SK-N-SH treated with all-trans-retinoic acid at 6 μM for 48 hours (cell line): Measurements from ENCODE around the gene PERM1.
A peak's percentile ranks its signal among the peaks of the same experiment; 100 is the strongest.
"Not testable (repeated sequence)": the region's sequence is repeated elsewhere in the genome, so short reads cannot be mapped to it uniquely, and the experiment has no call there.

ENCODE experiments used
- ATAC-seq: fragments of 200-7000 bp; cut with Tn5 transposase; 3 replicates; pipeline ENCODE4 v1.9.1; 2020; ENCODE audit warnings: mild to moderate bottlenecking, moderate library complexity
- ARNTL ChIP-seq: fragments of 450-650 bp; formaldehyde crosslinking; IDR thresholded peaks from 2 replicates; pipeline ENCODE4 v1.5.0; 2020; ENCODE audit warnings: low read depth, mild to moderate bottlenecking, moderate library complexity, borderline replicate concordance
- BACH2 ChIP-seq: fragments of 250-450 bp; sonication (Bioruptor Pico); IDR thresholded peaks from 2 replicates; pipeline ENCODE4 v1.9.0; 2021; ENCODE audit warnings: mild to moderate bottlenecking, borderline replicate concordance
- CREB5 ChIP-seq: fragments of 250-450 bp; sonication (Bioruptor Pico); IDR thresholded peaks from 2 replicates; pipeline ENCODE4 v1.5.1; 2020; ENCODE audit warnings: low read depth, mild to moderate bottlenecking, moderate library complexity
- CSRNP3 ChIP-seq: fragments of 250-450 bp; sonication (Bioruptor Pico); IDR thresholded peaks from 2 replicates; pipeline ENCODE4 v1.5.1; 2021; ENCODE audit warnings: mild to moderate bottlenecking, moderate library complexity
- GLIS3 ChIP-seq: fragments of 250-450 bp; sonication (Bioruptor Pico); IDR thresholded peaks from 2 replicates; pipeline ENCODE4 v1.5.0; 2020; ENCODE audit warnings: mild to moderate bottlenecking, moderate library complexity
- ISL1 ChIP-seq: fragments of 250-450 bp; sonication (Bioruptor Pico); IDR thresholded peaks from 2 replicates; pipeline ENCODE4 v2.1.2; 2022; ENCODE audit warnings: mild to moderate bottlenecking, moderate library complexity
- OSR1 ChIP-seq: fragments of 250-450 bp; sonication (Bioruptor Pico); IDR thresholded peaks from 2 replicates; pipeline ENCODE4 v1.8.0; 2022; ENCODE audit warnings: moderate library complexity, mild to moderate bottlenecking, inconsistent platforms
- PATZ1 ChIP-seq: fragments of 250-450 bp; sonication (Bioruptor Pico); IDR thresholded peaks from 2 replicates; pipeline ENCODE4 v1.8.0; 2020; ENCODE audit warnings: mild to moderate bottlenecking, moderate library complexity, borderline replicate concordance
- PPARA ChIP-seq: fragments of 250-450 bp; sonication (Bioruptor Pico); IDR thresholded peaks from 2 replicates; pipeline ENCODE4 v1.5.0; 2020; ENCODE audit warnings: mild to moderate bottlenecking, borderline replicate concordance
- SNAI2 ChIP-seq: fragments of 250-450 bp; sonication (Bioruptor Pico); IDR thresholded peaks from 2 replicates; pipeline ENCODE4 v1.5.0; 2020; ENCODE audit warnings: mild to moderate bottlenecking, moderate library complexity
- TCF4 ChIP-seq: fragments of 250-450 bp; sonication (Bioruptor Pico); IDR thresholded peaks from 2 replicates; pipeline ENCODE4 v1.8.0; 2021; ENCODE audit warnings: mild to moderate bottlenecking, moderate library complexity, borderline replicate concordance
- TOX ChIP-seq: fragments of 250-450 bp; sonication (Bioruptor Pico); IDR thresholded peaks from 2 replicates; pipeline ENCODE4 v1.8.0; 2021; ENCODE audit warnings: mild to moderate bottlenecking, moderate library complexity, borderline replicate concordance
- ZNF565 ChIP-seq: fragments of 450-650 bp; formaldehyde crosslinking; conservative IDR thresholded peaks from 2 replicates; pipeline ENCODE4 v1.5.0; 2020; ENCODE audit warnings: low read depth, mild to moderate bottlenecking, moderate library complexity
- ZNF70 ChIP-seq: fragments of 450-650 bp; formaldehyde crosslinking; IDR thresholded peaks from 2 replicates; pipeline ENCODE4 v1.5.0; 2020; ENCODE audit warnings: mild to moderate bottlenecking, moderate library complexity
- ZNF8 ChIP-seq: fragments of 450-650 bp; formaldehyde crosslinking; IDR thresholded peaks from 2 replicates; pipeline ENCODE4 v1.5.0; 2020; ENCODE audit warnings: mild to moderate bottlenecking, moderate library complexity
- TF ChIP-seq, protein P1 (sequence below): fragments of 250-450 bp; sonication (Bioruptor Pico); IDR thresholded peaks from 2 replicates; pipeline ENCODE4 v1.8.0; 2021; ENCODE audit warnings: low read depth, mild to moderate bottlenecking, moderate library complexity, borderline replicate concordance

The PERM1 gene

DNA sequence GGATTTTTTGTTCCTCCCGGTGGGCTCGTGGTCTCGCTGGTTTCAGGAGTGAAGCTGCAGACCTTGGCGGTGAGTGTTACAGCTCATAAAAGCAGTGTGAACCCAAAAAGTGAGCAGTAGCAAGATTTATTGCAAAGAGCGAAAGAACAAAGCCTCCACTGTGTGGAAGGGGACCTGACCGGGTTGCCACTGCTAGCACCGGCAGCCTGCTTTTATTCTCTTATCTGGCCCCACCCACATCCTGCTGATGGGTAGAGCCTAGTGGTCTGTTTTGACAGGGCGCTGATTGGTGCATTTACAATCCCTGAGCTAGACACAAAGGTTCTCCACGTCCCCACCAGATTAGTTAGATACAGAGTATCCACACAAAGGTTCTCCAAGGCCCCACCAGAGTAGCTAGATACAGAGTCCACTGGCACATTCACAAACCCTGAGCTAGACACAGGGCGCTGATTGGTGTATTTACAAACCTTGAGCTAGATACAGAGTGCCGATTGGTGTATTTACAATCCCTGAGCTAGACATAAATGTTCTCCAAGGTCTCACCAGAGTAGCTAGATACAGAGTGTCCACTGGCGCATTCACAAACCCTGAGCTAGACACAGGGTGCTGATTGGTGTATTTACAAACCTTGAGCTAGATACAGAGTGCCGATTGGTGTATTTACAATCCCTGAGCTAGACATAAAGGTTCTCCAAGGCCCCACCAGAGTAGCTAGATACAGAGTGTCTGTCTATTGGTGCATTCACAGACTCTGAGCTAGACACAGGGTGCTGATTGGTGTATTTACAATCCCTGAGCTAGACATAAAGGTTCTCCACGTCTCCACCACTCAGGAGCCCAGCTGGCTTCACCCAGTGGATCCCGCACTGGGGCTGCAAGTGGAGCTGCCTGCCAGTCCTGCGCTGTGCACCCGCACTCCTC lies 35.8 kb upstream of the PERM1 start:
- not testable (repeated sequence) for ATAC-seq

DNA sequence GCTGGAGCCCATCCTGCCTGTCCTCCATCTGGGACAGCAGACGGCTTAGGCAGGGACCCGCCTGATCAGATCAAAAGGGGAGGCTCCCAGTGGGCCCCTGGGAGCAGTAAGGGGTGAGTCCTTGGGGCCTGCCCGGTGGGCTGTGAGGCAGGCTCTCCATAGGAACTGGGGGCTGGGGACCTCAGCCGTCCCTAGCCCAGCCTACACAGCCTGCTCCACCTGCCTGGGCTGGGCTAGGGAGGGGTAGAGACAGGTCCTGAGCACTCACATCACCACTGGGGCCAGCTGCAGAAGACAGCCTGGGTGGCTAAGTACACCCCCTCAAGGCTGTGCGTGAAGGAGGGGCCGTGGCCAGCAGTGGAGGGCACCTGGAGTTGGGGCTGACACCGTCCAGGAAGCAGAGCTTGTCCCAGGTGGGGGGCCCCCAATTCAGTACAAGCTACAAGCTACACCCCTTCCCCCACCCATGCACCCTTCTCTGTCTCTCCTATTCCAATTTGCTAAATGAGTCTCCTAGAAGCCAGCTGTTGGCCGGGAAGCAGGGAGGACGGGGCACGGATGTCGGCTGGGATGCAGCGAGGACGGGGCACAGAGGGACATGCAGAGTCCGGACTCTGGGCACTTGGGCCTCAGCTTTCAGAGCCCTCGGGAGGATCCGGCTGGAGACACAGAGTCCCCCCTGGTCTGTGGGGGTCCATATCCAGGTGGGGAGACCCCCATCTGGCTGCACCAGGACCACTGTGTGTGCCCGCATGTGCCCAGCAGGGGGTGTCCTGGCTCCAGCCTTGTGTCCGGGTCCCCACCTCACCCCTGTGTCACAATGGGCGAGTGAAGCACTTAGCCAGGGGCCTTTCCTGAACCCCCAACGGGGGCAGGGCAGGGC lies 33.1 kb upstream of the PERM1 start:
- no peak for ATAC-seq
- no peak for TF ChIP-seq ISL1 (CRISPR knock-in tag)
- TF ChIP-seq BACH2 (CRISPR knock-in tag), result no peak
- TF ChIP-seq CREB5 (CRISPR knock-in tag), result no peak
- TF ChIP-seq TOX (CRISPR knock-in tag), result no peak
- TF ChIP-seq ZNF8, result no peak

GRCh38 chr1:1013922-1014648 lies 32.2 kb upstream of the PERM1 start:
- ATAC-seq, result no peak

GRCh38 chr1:1013105-1013921 lies 31.4 kb upstream of the PERM1 start, which contains the start of gene ISG15:
ISG15 (plus strand) TSS chr1:1013497; CDS start chr1:1013574, 77 bp downstream.
- TF ChIP-seq PPARA (no peak), ZNF70 (CRISPR knock-in tag) (no peak), PATZ1 (no peak), CSRNP3 (CRISPR knock-in tag) (no peak), GLIS3 (CRISPR knock-in tag) (no peak)
- ATAC-seq, result peak; percentile 94

More at GRCh38 chr1:1013922-1014648, 32.2 kb upstream of the PERM1 start:
- TF ChIP-seq ARNTL (CRISPR knock-in tag), result no peak
- no peak for TF ChIP-seq PATZ1
- no peak for TF ChIP-seq ZNF565 (CRISPR knock-in tag)
- no peak for TF ChIP-seq TOX (CRISPR knock-in tag)
- TF ChIP-seq BACH2 (CRISPR knock-in tag), result no peak
- no peak for TF ChIP-seq ISL1 (CRISPR knock-in tag)
- TF ChIP-seq, protein P1, sequence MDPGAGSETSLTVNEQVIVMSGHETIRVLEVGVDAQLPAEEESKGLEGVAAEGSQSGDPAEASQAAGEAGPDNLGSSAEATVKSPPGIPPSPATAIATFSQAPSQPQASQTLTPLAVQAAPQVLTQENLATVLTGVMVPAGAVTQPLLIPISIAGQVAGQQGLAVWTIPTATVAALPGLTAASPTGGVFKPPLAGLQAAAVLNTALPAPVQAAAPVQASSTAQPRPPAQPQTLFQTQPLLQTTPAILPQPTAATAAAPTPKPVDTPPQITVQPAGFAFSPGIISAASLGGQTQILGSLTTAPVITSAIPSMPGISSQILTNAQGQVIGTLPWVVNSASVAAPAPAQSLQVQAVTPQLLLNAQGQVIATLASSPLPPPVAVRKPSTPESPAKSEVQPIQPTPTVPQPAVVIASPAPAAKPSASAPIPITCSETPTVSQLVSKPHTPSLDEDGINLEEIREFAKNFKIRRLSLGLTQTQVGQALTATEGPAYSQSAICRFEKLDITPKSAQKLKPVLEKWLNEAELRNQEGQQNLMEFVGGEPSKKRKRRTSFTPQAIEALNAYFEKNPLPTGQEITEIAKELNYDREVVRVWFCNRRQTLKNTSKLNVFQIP (CRISPR knock-in tag), result no peak
- TF ChIP-seq SNAI2 (CRISPR knock-in tag), result no peak
- no peak for TF ChIP-seq TCF4
- no peak for TF ChIP-seq OSR1
- TF ChIP-seq, all 23 proteins: peak for 0

DNA sequence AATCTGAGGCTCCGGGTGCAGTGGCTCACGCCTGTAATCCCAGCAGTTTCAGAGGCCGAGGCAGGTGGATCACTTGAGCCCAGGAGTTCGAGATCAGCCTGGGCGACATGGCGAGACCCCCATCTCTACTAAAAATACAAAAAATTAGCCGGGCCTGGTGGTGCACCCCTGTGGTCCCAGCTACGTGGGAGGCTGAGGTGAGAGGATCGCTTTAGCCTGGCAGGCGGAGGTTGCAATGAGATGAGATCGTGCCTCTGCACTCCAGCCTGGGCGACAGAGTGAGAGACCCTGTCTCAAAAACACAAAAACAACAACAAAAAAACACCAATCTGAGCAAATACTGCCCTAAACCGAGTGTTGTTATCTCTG lies 30.8 kb upstream of the PERM1 start:
- ATAC-seq, result not testable (repeated sequence)
